Mucosa of descending colon (tissue), 3 donors: Measurements from ENCODE around the gene RAB27A. TPM values are rescaled to one million over a fixed set of nuclear protein-coding genes. Genes with fewer than 3 reads are reported as not detected.

Experiments
- ATAC-seq: fragments of 200-7000 bp; cut with Tn5 transposase; one replicate; pipeline ENCODE4 v1.9.1; 2020; ENCODE audit warnings: mild to moderate bottlenecking, moderate library complexity
- DNase-seq, 3 donors: peaks; one replicate each; pipeline ENCODE4 v3.0.0-alpha.2; 2020
- H3K36me3 ChIP-seq: fragments of 200-600 bp; one replicate; pipeline ENCODE4 v1.8.0; 2021; ENCODE audit warnings: low read depth, mild to moderate bottlenecking
- H3K4me1 ChIP-seq: fragments of 200-600 bp; one replicate; pipeline ENCODE4 v1.8.0; 2021; ENCODE audit warnings: low read depth, mild to moderate bottlenecking
- H3K4me3 ChIP-seq: fragments of 200-600 bp; one replicate; pipeline ENCODE4 v1.8.0; 2021; ENCODE audit warnings: mild to moderate bottlenecking
- H3K9me3 ChIP-seq: fragments of 200-600 bp; one replicate; pipeline ENCODE4 v1.8.0; 2021; ENCODE audit warnings: mild to moderate bottlenecking
- intact Hi-C, 2 donors: fragments of 100-400 bp; cut with DNase I in 1 of 2; cut with micrococcal nuclease in 1 of 2; formaldehyde crosslinking; loops; one replicate each; pipeline versions ENCODE4 v1.11.0 to v1.11.1; 2022; cut with DNase I, micrococcal nuclease
- total RNA-seq, 3 donors: library from RNA; stranded (reverse); fragmentation: NEBNext Ultra II Directional in 2 of 3; extraction: Animal tissue kit (Norgen Biotek cat#: 25700) in 2 of 3; gene quantifications; one replicate each; pipeline versions ENCODE4 v1.2.1 to v1.2.4, GENCODE V29; 2021 to 2023
- TF ChIP-seq, protein P1 (sequence below): fragments of 200-600 bp; IDR thresholded peaks from one replicate; pipeline ENCODE4 v1.8.0; 2022; ENCODE audit warnings: antibody characterized with exemption, mild to moderate bottlenecking
- donor health status: DM: no; HTN: no; CAD: no; lungs with moderate emphysema.
- donor health status: DM: no; HTN: no; CAD: no.
- donor health status: DM: no; HTN: yes; CAD: no.

The RAB27A gene
- total RNA-seq, 3 donors from 2014 or later: 39.0 to 59.8 (median 56.7) TPM

GRCh38 chr15:55268176-55268695 is 21.4 kb downstream of the RAB27A start:
- no peaks in the 10 kb centered on the region for H3K9me3 ChIP-seq
- DNase-seq (no peak), ATAC-seq (no peak)
- H3K36me3 ChIP-seq: no peaks in the 10 kb centered on the region
- intact Hi-C loops: no loop called here
- H3K4me1 ChIP-seq: no peaks in the 10 kb centered on the region
- H3K4me3 ChIP-seq: no peak overlapping the region
- TF ChIP-seq, protein P1, sequence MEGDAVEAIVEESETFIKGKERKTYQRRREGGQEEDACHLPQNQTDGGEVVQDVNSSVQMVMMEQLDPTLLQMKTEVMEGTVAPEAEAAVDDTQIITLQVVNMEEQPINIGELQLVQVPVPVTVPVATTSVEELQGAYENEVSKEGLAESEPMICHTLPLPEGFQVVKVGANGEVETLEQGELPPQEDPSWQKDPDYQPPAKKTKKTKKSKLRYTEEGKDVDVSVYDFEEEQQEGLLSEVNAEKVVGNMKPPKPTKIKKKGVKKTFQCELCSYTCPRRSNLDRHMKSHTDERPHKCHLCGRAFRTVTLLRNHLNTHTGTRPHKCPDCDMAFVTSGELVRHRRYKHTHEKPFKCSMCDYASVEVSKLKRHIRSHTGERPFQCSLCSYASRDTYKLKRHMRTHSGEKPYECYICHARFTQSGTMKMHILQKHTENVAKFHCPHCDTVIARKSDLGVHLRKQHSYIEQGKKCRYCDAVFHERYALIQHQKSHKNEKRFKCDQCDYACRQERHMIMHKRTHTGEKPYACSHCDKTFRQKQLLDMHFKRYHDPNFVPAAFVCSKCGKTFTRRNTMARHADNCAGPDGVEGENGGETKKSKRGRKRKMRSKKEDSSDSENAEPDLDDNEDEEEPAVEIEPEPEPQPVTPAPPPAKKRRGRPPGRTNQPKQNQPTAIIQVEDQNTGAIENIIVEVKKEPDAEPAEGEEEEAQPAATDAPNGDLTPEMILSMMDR: no peak

- H3K4me3 ChIP-seq: no peak overlapping the region
These were observed 22.0 kb downstream of the RAB27A start for GRCh38 chr15:55267401-55268175.

DNA sequence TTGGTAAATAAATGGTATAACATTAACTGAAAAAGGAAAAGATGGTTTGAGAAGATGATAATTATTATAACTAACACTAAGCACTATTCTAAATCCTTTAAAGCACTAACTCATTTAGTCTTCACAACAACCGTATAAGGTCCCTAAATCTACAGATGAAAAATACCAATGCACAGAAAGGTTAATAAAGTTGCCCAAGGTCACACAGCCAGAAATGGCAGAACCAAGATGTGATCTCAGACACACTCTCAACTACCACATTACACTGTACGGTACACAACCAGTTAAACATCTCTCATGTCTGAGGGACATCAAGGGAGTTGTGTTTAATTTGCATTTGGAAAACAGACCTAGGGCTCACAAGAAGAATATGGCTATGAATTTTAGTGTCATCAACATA is 23.1 kb downstream of the RAB27A start:
- H3K36me3 ChIP-seq: no peaks in the 10 kb centered on the region
- intact Hi-C loops: no loop called here
- TF ChIP-seq, protein P1: no peak
- H3K9me3 ChIP-seq: no peaks in the 10 kb centered on the region
- DNase-seq: no peak
- no peak for ATAC-seq
- no peaks in the 10 kb centered on the region for H3K4me1 ChIP-seq
- no peak overlapping the region for H3K4me3 ChIP-seq

More at GRCh38 chr15:55267401-55268175, 22.0 kb downstream of the RAB27A start:
- no peaks in the 10 kb centered on the region for H3K9me3 ChIP-seq
- no peaks in the 10 kb centered on the region for H3K4me1 ChIP-seq
- H3K36me3 ChIP-seq: no peaks in the 10 kb centered on the region
- intact Hi-C loops: no loop called here
- DNase-seq: peak; percentile 51 to 84 (median 60)
- TF ChIP-seq, protein P1: no peak
- ATAC-seq: peak; percentile 93

- Histone ChIP-seq H3K4me3 (no peak overlapping the region), H3K4me1 (peaks cover 2% of the 10 kb centered on the region), H3K9me3 (no peaks in the 10 kb centered on the region), H3K36me3 (no peaks in the 10 kb centered on the region)
- no peak for DNase-seq
- intact Hi-C loops: no loop called here
- TF ChIP-seq, protein P1: no peak
- no peak for ATAC-seq
These were observed 29.0 kb downstream of the RAB27A start for GRCh38 chr15:55260562-55261131.

DNA sequence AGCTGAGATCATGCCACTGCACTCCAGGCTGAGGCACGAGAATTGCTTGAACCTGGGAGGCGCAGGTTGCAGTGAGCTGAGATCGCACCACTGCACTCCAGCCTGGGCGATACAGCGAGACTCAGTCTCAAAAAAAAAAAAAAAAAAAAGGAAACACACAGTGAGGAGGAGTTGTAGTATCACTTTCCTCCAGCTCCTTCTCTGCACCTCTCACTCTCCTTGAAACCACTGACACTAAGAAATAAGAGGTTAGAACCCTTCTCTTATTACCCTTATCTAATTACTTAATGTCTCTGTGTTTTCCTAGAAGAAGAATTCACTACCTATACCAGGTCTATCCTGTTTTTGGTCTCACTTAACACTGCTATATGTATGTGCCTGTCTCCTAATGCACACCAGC is 31.7 kb downstream of the RAB27A start:
- Histone ChIP-seq H3K36me3 (no peaks in the 10 kb centered on the region), H3K4me3 (no peak overlapping the region), H3K4me1 (peaks cover 4% of the 10 kb centered on the region), H3K9me3 (no peaks in the 10 kb centered on the region)
- intact Hi-C loops: no loop called here
- TF ChIP-seq, protein P1: no peak
- DNase-seq (no peak), ATAC-seq (peak; percentile 23)
